GM23338 (cell line): ENCODE measurements around the gene NTM. TPM values are rescaled to one million over a fixed set of nuclear protein-coding genes. Genes with fewer than 3 reads are reported as not detected.

ENCODE experiments used
- ATAC-seq: fragments of 200-7000 bp; cut with Tn5 transposase; 3 replicates; pipeline ENCODE4 v1.9.1; 2020
- DNase-seq: peaks from one replicate; pipeline ENCODE4 v3.0.0-alpha.2; 2015; ENCODE audit warnings: low spot score
- H2AFZ ChIP-seq: fragments of 200-600 bp; sonication (generic); 2 replicates; pipeline ENCODE4 v1.8.0; 2016; ENCODE audit warnings: antibody characterized with exemption, mild to moderate bottlenecking, moderate library complexity
- H3F3A ChIP-seq: fragments of 200-600 bp; sonication (generic); replicated peaks from 2 replicates; pipeline ENCODE4 v1.8.0; 2017; ENCODE audit warnings: antibody characterized with exemption, mixed run types, low read depth
- H3K27ac ChIP-seq: fragments of 200-600 bp; sonication (generic); 2 replicates; pipeline ENCODE4 v1.6.1; 2016; ENCODE audit warnings: low read depth
- H3K27me3 ChIP-seq: fragments of 200-600 bp; sonication (generic); 2 replicates; pipeline ENCODE4 v1.8.0; 2016; ENCODE audit warnings: mild to moderate bottlenecking, mixed run types, moderate library complexity; ENCODE audit not compliant: insufficient read depth
- H3K36me3 ChIP-seq: fragments of 200-600 bp; sonication (generic); 2 replicates; pipeline ENCODE4 v1.8.0; 2016; ENCODE audit warnings: mild to moderate bottlenecking; ENCODE audit not compliant: insufficient read depth
- H3K4me1 ChIP-seq: fragments of 200-600 bp; sonication (generic); 2 replicates; pipeline ENCODE4 v1.8.0; 2016; ENCODE audit warnings: mild to moderate bottlenecking, moderate library complexity; ENCODE audit not compliant: insufficient read depth
- H3K4me2 ChIP-seq: fragments of 200-600 bp; sonication (generic); 2 replicates; pipeline ENCODE4 v1.7.1; 2017; ENCODE audit warnings: mixed run types
- H3K4me3 ChIP-seq: fragments of 200-600 bp; sonication (generic); 2 replicates; pipeline ENCODE4 v1.6.1; 2016; ENCODE audit warnings: mixed run types
- H3K79me2 ChIP-seq: fragments of 200-600 bp; sonication (generic); replicated peaks from 2 replicates; pipeline ENCODE4 v1.8.0; 2017; ENCODE audit warnings: mild to moderate bottlenecking; ENCODE audit not compliant: insufficient read depth
- H3K9me2 ChIP-seq: fragments of 200-600 bp; sonication (generic); 2 replicates; pipeline ENCODE4 v1.8.0; 2017; ENCODE audit not compliant: insufficient read depth
- H4K20me1 ChIP-seq: fragments of 200-600 bp; sonication (generic); replicated peaks from 2 replicates; pipeline ENCODE4 v1.8.0; 2017; ENCODE audit warnings: mild to moderate bottlenecking; ENCODE audit not compliant: insufficient read depth
- H3K27ac Mint-ChIP-seq: 2 replicates; pipeline ENCODE4 v1.8.0; 2020; ENCODE audit warnings: inconsistent platforms, mild to moderate bottlenecking, moderate library complexity, mixed read lengths
- H3K27me3 Mint-ChIP-seq: 3 replicates; pipeline ENCODE4 v1.8.0; 2022; ENCODE audit warnings: low read depth, mild to moderate bottlenecking, moderate library complexity, mixed read lengths, inconsistent platforms; ENCODE audit not compliant: insufficient read depth, poor library complexity
- H3K36me3 Mint-ChIP-seq: 3 replicates; pipeline ENCODE4 v1.8.0; 2021; ENCODE audit warnings: low read depth, mild to moderate bottlenecking, inconsistent platforms, moderate library complexity, mixed read lengths
- H3K4me1 Mint-ChIP-seq: 3 replicates; pipeline ENCODE4 v1.8.0; 2020; ENCODE audit warnings: mild to moderate bottlenecking, inconsistent platforms, mixed read lengths
- H3K4me3 Mint-ChIP-seq: 3 replicates; pipeline ENCODE4 v1.8.0; 2021; ENCODE audit warnings: moderate library complexity, mild to moderate bottlenecking, inconsistent platforms, mixed read lengths
- H3K9me3 Mint-ChIP-seq: 3 replicates; pipeline ENCODE4 v1.8.0; 2020; ENCODE audit warnings: moderate library complexity, mild to moderate bottlenecking, inconsistent platforms, mixed read lengths
- CREB1 ChIP-seq: fragments of 250-450 bp; sonication (Bioruptor Pico); IDR thresholded peaks from 2 replicates; pipeline ENCODE4 v1.5.0; 2020; ENCODE audit warnings: low read depth, mild to moderate bottlenecking, moderate library complexity
- EZH2 ChIP-seq: fragments of 200-600 bp; sonication (generic); IDR thresholded peaks from one replicate; pipeline ENCODE4 v1.8.0; 2017; ENCODE audit warnings: antibody characterized with exemption, mild to moderate bottlenecking, low read depth; ENCODE audit not compliant: unreplicated experiment
- EZH2phosphoT487 ChIP-seq: fragments of 200-600 bp; sonication (generic); IDR thresholded peaks from one replicate; pipeline ENCODE4 v1.8.1; 2018; ENCODE audit warnings: antibody characterized with exemption; ENCODE audit not compliant: unreplicated experiment
- NANOG ChIP-seq: IDR thresholded peaks from 2 replicates; pipeline ENCODE4 v1.6.1; 2016; ENCODE audit warnings: antibody characterized with exemption, borderline replicate concordance
- POLR2AphosphoS5 ChIP-seq: IDR thresholded peaks from 2 replicates; pipeline ENCODE4 v1.6.1; 2016; ENCODE audit warnings: antibody characterized with exemption, low read depth
- ZNF114 ChIP-seq: fragments of 250-450 bp; sonication (Bioruptor Pico); IDR thresholded peaks from 2 replicates; pipeline ENCODE4 v1.5.0; 2020; ENCODE audit warnings: mild to moderate bottlenecking, moderate library complexity
- ZNF331 ChIP-seq: fragments of 250-450 bp; sonication (Bioruptor Pico); IDR thresholded peaks from 2 replicates; pipeline ENCODE4 v1.5.0; 2020; ENCODE audit warnings: low read depth, mild to moderate bottlenecking, moderate library complexity
- polyA plus RNA-seq: library from polyadenylated mRNA; unstranded; fragments of >200 nt; fragmentation: Nextera tagmentation; extraction: Ambion mirVana; gene quantifications from 2 replicates; pipeline ENCODE4 v1.2.1, GENCODE V29; 2016
- total RNA-seq: library from RNA; depleted of rRNA; stranded (reverse); fragments of >200 nt; shearing (Covaris generic); gene quantifications from 2 replicates; pipeline ENCODE4 v1.2.3, GENCODE V29; 2014
- TF ChIP-seq, protein P1 (sequence below): IDR thresholded peaks from 2 replicates; pipeline ENCODE4 v1.6.1; 2016; ENCODE audit warnings: antibody characterized with exemption
- TF ChIP-seq, protein P2 (sequence below), 2 experiments: fragments of 200-600 bp in 1 of 2; sonication (generic) in 1 of 2; conservative IDR thresholded peaks; 2 replicates each; pipeline versions ENCODE4 v1.5.1 to v1.6.1; 2016 to 2017; ENCODE audit warnings: antibody characterized with exemption in 2 of 2, low read depth in 2 of 2, mild to moderate bottlenecking in 2 of 2, moderate library complexity in 1 of 2
- TF ChIP-seq, protein P3 (sequence below): fragments of 250-450 bp; sonication (Bioruptor Pico); IDR thresholded peaks from 2 replicates; pipeline ENCODE4 v1.5.0; 2020; ENCODE audit warnings: mild to moderate bottlenecking, moderate library complexity

NTM gene
- total and polyA plus RNA-seq, 2 experiments from 2014 or later, result 10.6 to 14.6 TPM

DNA sequence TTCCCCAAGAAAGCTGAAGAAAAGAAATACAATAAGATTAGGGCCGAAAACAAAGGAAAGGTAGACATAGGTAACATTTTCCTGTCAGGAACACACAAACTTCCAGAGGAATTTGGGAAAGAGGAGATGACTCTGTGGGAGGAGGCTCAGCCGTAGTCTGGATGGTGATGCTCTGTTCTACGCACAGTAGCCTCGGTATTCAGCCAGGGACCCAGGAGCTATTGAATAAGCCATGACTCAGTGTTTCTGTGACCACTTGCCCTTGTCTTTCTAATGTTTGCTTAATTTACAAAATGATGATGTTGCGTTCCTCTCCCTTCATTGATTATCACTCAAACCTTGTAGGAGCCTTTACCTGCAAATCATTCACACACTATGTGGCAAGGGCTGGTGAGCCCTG, 745.0 kb downstream of the NTM start:
- H3K4me1 Mint-ChIP-seq, result peaks cover 48% of the 10 kb centered on the region
- Histone ChIP-seq H3K27ac (0 out of 2 replicates have a peak overlapping the region, but pooled peaks have one; percentile 53), H3K27me3 (no peaks in the 10 kb centered on the region), H4K20me1 (no peaks in the 10 kb centered on the region; the same call in 1 of the 2 replicates), H3K36me3 (no peaks in the 10 kb centered on the region), H3F3A (no peaks in the 10 kb centered on the region), H3K4me1 (peaks cover 33% of the 10 kb centered on the region), H3K79me2 (no peaks in the 10 kb centered on the region), H3K4me3 (no peak overlapping the region), H3K4me2 (peak overlapping the region; percentile 39; the same call in 1 of the 2 replicates), H3K9me2 (peaks cover 7% of the 10 kb centered on the region), H2AFZ (no peak overlapping the region)
- TF ChIP-seq CREB1 (CRISPR knock-in tag), result no peak
- no peak for TF ChIP-seq ZNF331 (CRISPR knock-in tag)
- TF ChIP-seq, protein P1, sequence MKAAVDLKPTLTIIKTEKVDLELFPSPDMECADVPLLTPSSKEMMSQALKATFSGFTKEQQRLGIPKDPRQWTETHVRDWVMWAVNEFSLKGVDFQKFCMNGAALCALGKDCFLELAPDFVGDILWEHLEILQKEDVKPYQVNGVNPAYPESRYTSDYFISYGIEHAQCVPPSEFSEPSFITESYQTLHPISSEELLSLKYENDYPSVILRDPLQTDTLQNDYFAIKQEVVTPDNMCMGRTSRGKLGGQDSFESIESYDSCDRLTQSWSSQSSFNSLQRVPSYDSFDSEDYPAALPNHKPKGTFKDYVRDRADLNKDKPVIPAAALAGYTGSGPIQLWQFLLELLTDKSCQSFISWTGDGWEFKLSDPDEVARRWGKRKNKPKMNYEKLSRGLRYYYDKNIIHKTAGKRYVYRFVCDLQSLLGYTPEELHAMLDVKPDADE, result no peak
- no peaks in the 10 kb centered on the region for H3K36me3 Mint-ChIP-seq
- H3K27ac Mint-ChIP-seq, result peak overlapping the region; percentile 17; the same call in 1 of the 2 replicates
- no peaks in the 10 kb centered on the region for H3K27me3 Mint-ChIP-seq
- ATAC-seq (peak; percentile 50; the same call in 2 of the 3 replicates), DNase-seq (peak; percentile 27)
- H3K9me3 Mint-ChIP-seq, result no peaks in the 10 kb centered on the region
- no peak overlapping the region; the same call in 2 of the 3 replicates for H3K4me3 Mint-ChIP-seq

DNA sequence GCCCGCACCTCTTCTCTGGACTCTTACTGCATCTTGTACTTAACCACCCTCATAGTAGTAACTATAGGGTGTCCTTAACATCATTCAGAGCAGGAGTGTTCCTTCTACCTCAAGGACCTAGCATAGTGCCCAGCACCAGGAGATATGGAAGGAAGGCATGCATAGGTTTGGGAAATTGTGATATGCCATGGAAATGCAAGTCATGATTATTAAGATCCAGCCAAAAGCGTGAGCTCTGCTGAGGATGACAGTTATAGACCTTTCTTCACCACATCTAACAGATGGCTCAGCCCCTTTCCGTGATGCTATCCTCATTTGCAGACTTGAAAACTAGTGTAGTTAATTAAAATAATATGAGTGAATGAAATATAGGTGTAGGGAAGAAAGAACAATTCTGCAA, 746.1 kb downstream of the NTM start:
- Mint-ChIP-seq H3K9me3 (no peaks in the 10 kb centered on the region), H3K27me3 (no peaks in the 10 kb centered on the region), H3K27ac (no peak overlapping the region), H3K36me3 (no peaks in the 10 kb centered on the region), H3K4me1 (peaks cover 57% of the 10 kb centered on the region), H3K4me3 (no peak overlapping the region)
- no peak overlapping the region for H3K27ac ChIP-seq
- peaks cover 39% of the 10 kb centered on the region for H3K4me1 ChIP-seq
- no peak overlapping the region for H3K4me2 ChIP-seq
- no peaks in the 10 kb centered on the region; the same call in 1 of the 2 replicates for H3F3A ChIP-seq
- H3K79me2 ChIP-seq, result no peaks in the 10 kb centered on the region
- no peaks in the 10 kb centered on the region; the same call in 1 of the 2 replicates for H4K20me1 ChIP-seq
- no peak overlapping the region for H2AFZ ChIP-seq
- H3K9me2 ChIP-seq, result peaks cover 7% of the 10 kb centered on the region
- no peak for ATAC-seq
- H3K4me3 ChIP-seq, result no peak overlapping the region
- DNase-seq, result no peak
- no peaks in the 10 kb centered on the region for H3K27me3 ChIP-seq
- no peak for TF ChIP-seq NANOG
- TF ChIP-seq, protein P2, sequence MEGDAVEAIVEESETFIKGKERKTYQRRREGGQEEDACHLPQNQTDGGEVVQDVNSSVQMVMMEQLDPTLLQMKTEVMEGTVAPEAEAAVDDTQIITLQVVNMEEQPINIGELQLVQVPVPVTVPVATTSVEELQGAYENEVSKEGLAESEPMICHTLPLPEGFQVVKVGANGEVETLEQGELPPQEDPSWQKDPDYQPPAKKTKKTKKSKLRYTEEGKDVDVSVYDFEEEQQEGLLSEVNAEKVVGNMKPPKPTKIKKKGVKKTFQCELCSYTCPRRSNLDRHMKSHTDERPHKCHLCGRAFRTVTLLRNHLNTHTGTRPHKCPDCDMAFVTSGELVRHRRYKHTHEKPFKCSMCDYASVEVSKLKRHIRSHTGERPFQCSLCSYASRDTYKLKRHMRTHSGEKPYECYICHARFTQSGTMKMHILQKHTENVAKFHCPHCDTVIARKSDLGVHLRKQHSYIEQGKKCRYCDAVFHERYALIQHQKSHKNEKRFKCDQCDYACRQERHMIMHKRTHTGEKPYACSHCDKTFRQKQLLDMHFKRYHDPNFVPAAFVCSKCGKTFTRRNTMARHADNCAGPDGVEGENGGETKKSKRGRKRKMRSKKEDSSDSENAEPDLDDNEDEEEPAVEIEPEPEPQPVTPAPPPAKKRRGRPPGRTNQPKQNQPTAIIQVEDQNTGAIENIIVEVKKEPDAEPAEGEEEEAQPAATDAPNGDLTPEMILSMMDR (conservative IDR thresholded peaks at IDR 0.05; ENCODE audit: low read depth in 2 of 2), result no peak
- TF ChIP-seq CREB1 (CRISPR knock-in tag), result no peak
- TF ChIP-seq, protein P1, result no peak
- TF ChIP-seq, protein P3, sequence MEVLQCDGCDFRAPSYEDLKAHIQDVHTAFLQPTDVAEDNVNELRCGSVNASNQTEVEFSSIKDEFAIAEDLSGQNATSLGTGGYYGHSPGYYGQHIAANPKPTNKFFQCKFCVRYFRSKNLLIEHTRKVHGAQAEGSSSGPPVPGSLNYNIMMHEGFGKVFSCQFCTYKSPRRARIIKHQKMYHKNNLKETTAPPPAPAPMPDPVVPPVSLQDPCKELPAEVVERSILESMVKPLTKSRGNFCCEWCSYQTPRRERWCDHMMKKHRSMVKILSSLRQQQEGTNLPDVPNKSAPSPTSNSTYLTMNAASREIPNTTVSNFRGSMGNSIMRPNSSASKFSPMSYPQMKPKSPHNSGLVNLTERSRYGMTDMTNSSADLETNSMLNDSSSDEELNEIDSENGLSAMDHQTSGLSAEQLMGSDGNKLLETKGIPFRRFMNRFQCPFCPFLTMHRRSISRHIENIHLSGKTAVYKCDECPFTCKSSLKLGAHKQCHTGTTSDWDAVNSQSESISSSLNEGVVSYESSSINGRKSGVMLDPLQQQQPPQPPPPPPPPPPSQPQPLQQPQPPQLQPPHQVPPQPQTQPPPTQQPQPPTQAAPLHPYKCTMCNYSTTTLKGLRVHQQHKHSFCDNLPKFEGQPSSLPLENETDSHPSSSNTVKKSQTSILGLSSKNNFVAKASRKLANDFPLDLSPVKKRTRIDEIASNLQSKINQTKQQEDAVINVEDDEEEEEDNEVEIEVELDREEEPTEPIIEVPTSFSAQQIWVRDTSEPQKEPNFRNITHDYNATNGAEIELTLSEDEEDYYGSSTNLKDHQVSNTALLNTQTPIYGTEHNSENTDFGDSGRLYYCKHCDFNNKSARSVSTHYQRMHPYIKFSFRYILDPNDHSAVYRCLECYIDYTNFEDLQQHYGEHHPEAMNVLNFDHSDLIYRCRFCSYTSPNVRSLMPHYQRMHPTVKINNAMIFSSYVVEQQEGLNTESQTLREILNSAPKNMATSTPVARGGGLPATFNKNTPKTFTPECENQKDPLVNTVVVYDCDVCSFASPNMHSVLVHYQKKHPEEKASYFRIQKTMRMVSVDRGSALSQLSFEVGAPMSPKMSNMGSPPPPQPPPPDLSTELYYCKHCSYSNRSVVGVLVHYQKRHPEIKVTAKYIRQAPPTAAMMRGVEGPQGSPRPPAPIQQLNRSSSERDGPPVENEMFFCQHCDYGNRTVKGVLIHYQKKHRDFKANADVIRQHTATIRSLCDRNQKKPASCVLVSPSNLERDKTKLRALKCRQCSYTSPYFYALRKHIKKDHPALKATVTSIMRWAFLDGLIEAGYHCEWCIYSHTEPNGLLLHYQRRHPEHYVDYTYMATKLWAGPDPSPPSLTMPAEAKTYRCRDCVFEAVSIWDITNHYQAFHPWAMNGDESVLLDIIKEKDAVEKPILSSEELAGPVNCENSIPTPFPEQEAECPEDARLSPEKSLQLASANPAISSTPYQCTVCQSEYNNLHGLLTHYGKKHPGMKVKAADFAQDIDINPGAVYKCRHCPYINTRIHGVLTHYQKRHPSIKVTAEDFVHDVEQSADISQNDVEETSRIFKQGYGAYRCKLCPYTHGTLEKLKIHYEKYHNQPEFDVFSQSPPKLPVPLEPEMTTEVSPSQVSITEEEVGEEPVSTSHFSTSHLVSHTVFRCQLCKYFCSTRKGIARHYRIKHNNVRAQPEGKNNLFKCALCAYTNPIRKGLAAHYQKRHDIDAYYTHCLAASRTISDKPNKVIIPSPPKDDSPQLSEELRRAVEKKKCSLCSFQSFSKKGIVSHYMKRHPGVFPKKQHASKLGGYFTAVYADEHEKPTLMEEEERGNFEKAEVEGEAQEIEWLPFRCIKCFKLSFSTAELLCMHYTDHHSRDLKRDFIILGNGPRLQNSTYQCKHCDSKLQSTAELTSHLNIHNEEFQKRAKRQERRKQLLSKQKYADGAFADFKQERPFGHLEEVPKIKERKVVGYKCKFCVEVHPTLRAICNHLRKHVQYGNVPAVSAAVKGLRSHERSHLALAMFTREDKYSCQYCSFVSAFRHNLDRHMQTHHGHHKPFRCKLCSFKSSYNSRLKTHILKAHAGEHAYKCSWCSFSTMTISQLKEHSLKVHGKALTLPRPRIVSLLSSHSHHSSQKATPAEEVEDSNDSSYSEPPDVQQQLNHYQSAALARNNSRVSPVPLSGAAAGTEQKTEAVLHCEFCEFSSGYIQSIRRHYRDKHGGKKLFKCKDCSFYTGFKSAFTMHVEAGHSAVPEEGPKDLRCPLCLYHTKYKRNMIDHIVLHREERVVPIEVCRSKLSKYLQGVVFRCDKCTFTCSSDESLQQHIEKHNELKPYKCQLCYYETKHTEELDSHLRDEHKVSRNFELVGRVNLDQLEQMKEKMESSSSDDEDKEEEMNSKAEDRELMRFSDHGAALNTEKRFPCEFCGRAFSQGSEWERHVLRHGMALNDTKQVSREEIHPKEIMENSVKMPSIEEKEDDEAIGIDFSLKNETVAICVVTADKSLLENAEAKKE, result no peak
- TF ChIP-seq EZH2, result no peak
- no peak for TF ChIP-seq EZH2phosphoT487
- no peak for TF ChIP-seq POLR2AphosphoS5
- no peak for TF ChIP-seq ZNF114 (CRISPR knock-in tag)
- H3K36me3 ChIP-seq, result no peaks in the 10 kb centered on the region
